ENCODE results near the gene ACVR1.

DNA sequence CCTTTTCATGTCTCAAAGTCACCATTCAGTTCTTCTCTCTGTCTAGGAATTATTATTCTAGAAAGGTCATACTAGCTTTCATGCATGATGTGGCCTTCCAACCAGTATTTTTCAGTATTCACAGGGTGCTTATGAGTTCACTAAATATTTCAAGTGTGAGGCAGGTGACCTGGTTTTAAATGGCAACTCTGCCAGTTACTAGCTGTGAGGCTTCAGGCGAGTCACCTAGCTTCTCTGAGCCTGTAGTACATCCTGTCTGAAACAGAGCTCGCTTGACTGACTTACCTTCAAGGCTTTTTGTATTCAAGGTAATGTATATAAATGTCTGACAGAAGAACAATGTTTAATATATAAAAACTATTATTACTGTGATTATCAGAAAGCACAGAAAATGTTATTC, 19.4 kb upstream of the ACVR1 start:
- TF ChIP-seq, protein P1, sequence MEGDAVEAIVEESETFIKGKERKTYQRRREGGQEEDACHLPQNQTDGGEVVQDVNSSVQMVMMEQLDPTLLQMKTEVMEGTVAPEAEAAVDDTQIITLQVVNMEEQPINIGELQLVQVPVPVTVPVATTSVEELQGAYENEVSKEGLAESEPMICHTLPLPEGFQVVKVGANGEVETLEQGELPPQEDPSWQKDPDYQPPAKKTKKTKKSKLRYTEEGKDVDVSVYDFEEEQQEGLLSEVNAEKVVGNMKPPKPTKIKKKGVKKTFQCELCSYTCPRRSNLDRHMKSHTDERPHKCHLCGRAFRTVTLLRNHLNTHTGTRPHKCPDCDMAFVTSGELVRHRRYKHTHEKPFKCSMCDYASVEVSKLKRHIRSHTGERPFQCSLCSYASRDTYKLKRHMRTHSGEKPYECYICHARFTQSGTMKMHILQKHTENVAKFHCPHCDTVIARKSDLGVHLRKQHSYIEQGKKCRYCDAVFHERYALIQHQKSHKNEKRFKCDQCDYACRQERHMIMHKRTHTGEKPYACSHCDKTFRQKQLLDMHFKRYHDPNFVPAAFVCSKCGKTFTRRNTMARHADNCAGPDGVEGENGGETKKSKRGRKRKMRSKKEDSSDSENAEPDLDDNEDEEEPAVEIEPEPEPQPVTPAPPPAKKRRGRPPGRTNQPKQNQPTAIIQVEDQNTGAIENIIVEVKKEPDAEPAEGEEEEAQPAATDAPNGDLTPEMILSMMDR (IDR thresholded peaks at IDR 0.05) = no peak
- no peak for TF ChIP-seq SIN3A (IDR thresholded peaks at IDR 0.05; ENCODE audit: borderline replicate concordance, low read depth, low read length)
- no peak for TF ChIP-seq EP300 (IDR thresholded peaks at IDR 0.05; ENCODE audit: borderline replicate concordance in 1 of 2, low read depth in 1 of 2, low read length in 1 of 2)

All from SK-N-SH (cell line).